A673 (cell line): ENCODE results near the gene TEX2. TPM values are rescaled to one million over a fixed set of nuclear protein-coding genes. Genes with fewer than 3 reads are reported as not detected.
"Not testable (repeated sequence)": the region's sequence is repeated elsewhere in the genome, so short reads cannot be mapped to it uniquely, and the experiment has no call there.

ENCODE experiments used
- BruUV-seq: library from RNA; stranded (reverse); fragments of 400-500 nt; replicated peaks from 2 replicates; lab custom pipeline; 2021; lab: Mats Ljungman, UMichigan
- CTCF ChIA-PET: fragments of 300-600 bp; sonication (Branson Sonifier 250); formaldehyde crosslinking; loops from one replicate; lab custom pipeline; 2022; ENCODE audit warnings: antibody characterized with exemption; lab: Charles Lee
- POLR2A ChIA-PET: fragments of 300-600 bp; sonication (Branson Sonifier 250); formaldehyde crosslinking; loops from one replicate; lab custom pipeline; 2022; ENCODE audit warnings: antibody characterized with exemption; ENCODE audit not compliant: low non-redundant PET; lab: Charles Lee
- DNase-seq: peaks from one replicate; pipeline ENCODE4 v3.0.0-alpha.2; 2015; ENCODE audit warnings: low spot score
- H3K27ac ChIP-seq: fragments of 200-600 bp; sonication (generic); 2 replicates; pipeline ENCODE4 v1.5.1; 2016; ENCODE audit warnings: mixed run types, low read depth, mild to moderate bottlenecking, mixed read lengths, antibody characterized with exemption, low read length; ENCODE audit not compliant: poor library complexity, severe bottlenecking
- H3K27me3 ChIP-seq: fragments of 200-600 bp; sonication (generic); replicated peaks from 2 replicates; pipeline ENCODE4 v1.6.1; 2017; ENCODE audit warnings: mixed run types, low read depth, mild to moderate bottlenecking, mixed read lengths, antibody characterized with exemption, low read length; ENCODE audit not compliant: insufficient read depth, poor library complexity
- H3K36me3 ChIP-seq: fragments of 200-600 bp; sonication (generic); 2 replicates; pipeline ENCODE4 v1.6.1; 2016; ENCODE audit warnings: mixed run types, mild to moderate bottlenecking, mixed read lengths, antibody characterized with exemption, low read length; ENCODE audit not compliant: insufficient read depth, poor library complexity, severe bottlenecking
- H3K4me1 ChIP-seq: fragments of 200-600 bp; sonication (generic); 2 replicates; pipeline ENCODE4 v1.6.1; 2017; ENCODE audit warnings: mixed run types, mild to moderate bottlenecking, mixed read lengths, antibody characterized with exemption, low read length; ENCODE audit not compliant: insufficient read depth, poor library complexity, severe bottlenecking
- H3K4me3 ChIP-seq: fragments of 200-600 bp; sonication (generic); 2 replicates; pipeline ENCODE4 v1.5.1; 2016; ENCODE audit warnings: low read depth, mixed run types, mild to moderate bottlenecking, mixed read lengths, low read length; ENCODE audit not compliant: poor library complexity, severe bottlenecking
- H3K9me3 ChIP-seq: fragments of 200-600 bp; sonication (generic); 2 replicates; pipeline ENCODE4 v1.6.1; 2016; ENCODE audit warnings: mixed run types, low read depth, mild to moderate bottlenecking, mixed read lengths, antibody characterized with exemption, low read length; ENCODE audit not compliant: poor library complexity, severe bottlenecking
- CTCF ChIP-seq: fragments of 300-800, 200-600 bp; sonication (generic); conservative IDR thresholded peaks from 2 replicates; pipeline ENCODE4 v1.5.1; 2017; ENCODE audit warnings: low read depth, mild to moderate bottlenecking, antibody characterized with exemption, low read length, moderate library complexity, mixed read lengths
- EZH2 ChIP-seq: fragments of 200-600 bp; sonication (generic); IDR thresholded peaks from 2 replicates; pipeline ENCODE4 v1.6.1; 2017; ENCODE audit warnings: borderline replicate concordance, low read depth, mild to moderate bottlenecking, mixed read lengths, antibody characterized with exemption, low read length; ENCODE audit not compliant: poor library complexity, severe bottlenecking
- intact Hi-C: fragments of 100-400 bp; cut with micrococcal nuclease; formaldehyde crosslinking; loops from one replicate; pipeline ENCODE4 v1.10.0; 2022; ENCODE audit not compliant: unreplicated experiment
- total RNA-seq: library from RNA; stranded (reverse); gene quantifications from 2 replicates; pipeline ENCODE4 v1.2.3, GENCODE V29; 2021

TEX2 gene
- total RNA-seq, 1 experiment from 2014 or later: 16.1 TPM

GRCh38 chr17:64180089-64181073 lies 82.7 kb downstream of the TEX2 start:
- H3K4me1 ChIP-seq: no peaks in the 10 kb centered on the region
- TF ChIP-seq CTCF (no peak), EZH2 (no peak)
- H3K27ac ChIP-seq: no peak overlapping the region
- no peaks in the 10 kb centered on the region for H3K36me3 ChIP-seq
- H3K9me3 ChIP-seq: no peaks in the 10 kb centered on the region
- H3K4me3 ChIP-seq: no peak overlapping the region
- CTCF ChIA-PET: no interaction called here
- DNase-seq: no peak
- POLR2A ChIA-PET: no interaction called here
- BruUV-seq: no TSS peak
- intact Hi-C loops: no loop called here
- no peaks in the 10 kb centered on the region for H3K27me3 ChIP-seq

DNA sequence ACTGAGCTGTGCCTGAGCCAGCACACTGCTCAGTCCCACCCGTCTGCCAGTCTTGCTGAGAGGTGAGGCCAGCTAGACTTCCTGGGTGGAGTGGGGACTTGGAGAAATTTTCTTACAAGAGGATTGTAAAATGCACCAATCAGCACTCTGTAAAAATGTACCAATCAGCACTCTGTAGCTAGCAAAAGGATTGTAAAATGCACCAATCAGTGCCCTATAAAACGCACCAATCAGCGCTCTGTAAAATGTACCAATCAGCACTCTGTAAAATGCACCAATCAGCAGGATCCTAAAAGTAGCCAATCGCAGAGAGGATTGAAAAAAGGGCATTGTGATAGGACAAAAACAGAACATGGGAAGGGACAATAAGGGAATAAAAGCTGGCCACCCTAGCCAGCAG lies 84.0 kb downstream of the TEX2 start:
- POLR2A ChIA-PET: interaction anchor here (0.5 kb wide), 1 partner anchor 34 kb away, joined by 7 read pairs; no protein-coding TSS in a partner anchor
- H3K4me1 ChIP-seq, DNase-seq, CTCF ChIA-PET, H3K36me3 ChIP-seq, H3K27ac ChIP-seq, intact Hi-C loops, H3K27me3 ChIP-seq, H3K4me3 ChIP-seq, H3K9me3 ChIP-seq, BruUV-seq: not testable (repeated sequence)

GRCh38 chr17:64178011-64178825 lies 84.8 kb downstream of the TEX2 start:
- CTCF ChIA-PET: no interaction called here
- BruUV-seq: no TSS peak
- Histone ChIP-seq H3K27ac (no peak overlapping the region), H3K4me3 (no peak overlapping the region), H3K4me1 (no peaks in the 10 kb centered on the region), H3K27me3 (no peaks in the 10 kb centered on the region), H3K9me3 (no peaks in the 10 kb centered on the region), H3K36me3 (no peaks in the 10 kb centered on the region)
- intact Hi-C loops: no loop called here
- TF ChIP-seq CTCF: no peak
- no peak for TF ChIP-seq EZH2
- no peak for DNase-seq
- POLR2A ChIA-PET: interaction anchor here (0.5 kb wide), 1 partner anchor 33 kb away, joined by 7 read pairs; no protein-coding TSS in a partner anchor
